NCI-H1417 treated with DMSO at 0.1 percent for 48 hours (cell line): ENCODE measurements around the gene OR2A42.
"Not testable (repeated sequence)": the region's sequence is repeated elsewhere in the genome, so short reads cannot be mapped to it uniquely, and the experiment has no call there.

Source experiments
- DNase-seq: peaks from one replicate; lab custom pipeline; 2025; lab: John Stamatoyannopoulos, UW

OR2A42 gene, protein sequence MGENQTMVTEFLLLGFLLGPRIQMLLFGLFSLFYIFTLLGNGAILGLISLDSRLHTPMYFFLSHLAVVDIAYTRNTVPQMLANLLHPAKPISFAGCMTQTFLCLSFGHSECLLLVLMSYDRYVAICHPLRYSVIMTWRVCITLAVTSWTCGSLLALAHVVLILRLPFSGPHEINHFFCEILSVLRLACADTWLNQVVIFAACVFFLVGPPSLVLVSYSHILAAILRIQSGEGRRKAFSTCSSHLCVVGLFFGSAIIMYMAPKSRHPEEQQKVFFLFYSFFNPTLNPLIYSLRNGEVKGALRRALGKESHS

GRCh38 chr7:144239365-144239764 is at the start of gene OR2A42:
OR2A42 (minus strand) TSS chr7:144239605; CDS start chr7:144232843, 6,762 bp downstream.
- DNase-seq: not testable (repeated sequence)

- not testable (repeated sequence) for DNase-seq
These were observed 47.9 kb upstream of the OR2A42 start for GRCh38 chr7:144287171-144287784.

- not testable (repeated sequence) for DNase-seq
These were observed 44.3 kb upstream of the OR2A42 start for GRCh38 chr7:144283716-144284115.

GRCh38 chr7:144282490-144282889 is 43.1 kb upstream of the OR2A42 start:
- not testable (repeated sequence) for DNase-seq

DNA sequence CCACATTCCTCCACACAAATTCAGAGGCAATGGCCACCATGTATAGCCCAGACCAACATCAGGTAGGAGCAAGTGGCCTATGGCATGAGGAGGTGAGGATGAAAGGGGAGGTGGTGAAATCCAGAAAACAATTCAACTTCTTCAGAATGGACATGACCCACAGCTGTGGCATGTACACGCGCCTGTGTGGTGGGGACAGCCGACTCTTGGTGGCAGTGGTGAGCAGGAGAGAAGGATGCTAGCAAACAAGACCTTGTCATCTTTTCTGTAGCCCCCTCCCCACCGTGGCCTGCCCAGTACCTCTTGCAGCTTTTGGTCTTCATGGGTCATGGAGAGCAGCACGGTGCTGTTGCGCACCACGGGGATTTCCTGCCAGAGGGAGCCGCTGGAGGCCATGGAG is 42.6 kb upstream of the OR2A42 start:
- DNase-seq: not testable (repeated sequence)

DNA sequence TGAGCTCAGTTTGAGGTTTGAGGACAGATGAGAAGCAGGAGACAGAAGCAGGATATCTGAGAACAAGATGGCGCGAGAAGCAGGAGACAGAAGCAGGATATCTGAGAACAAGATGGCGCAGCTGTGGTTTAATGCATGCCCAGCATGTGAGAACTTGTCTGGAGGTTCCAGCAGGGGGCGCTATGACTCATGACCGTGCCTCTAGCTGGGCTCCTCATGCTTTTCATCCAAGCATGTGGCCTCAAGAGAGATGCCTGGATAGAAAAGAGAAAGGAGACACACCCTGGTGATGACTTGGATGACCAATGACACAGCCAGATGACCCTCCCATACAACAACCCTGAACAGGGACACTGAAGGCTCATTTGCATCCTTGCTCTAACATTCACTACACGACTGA is 40.6 kb upstream of the OR2A42 start:
- DNase-seq: not testable (repeated sequence)

DNA sequence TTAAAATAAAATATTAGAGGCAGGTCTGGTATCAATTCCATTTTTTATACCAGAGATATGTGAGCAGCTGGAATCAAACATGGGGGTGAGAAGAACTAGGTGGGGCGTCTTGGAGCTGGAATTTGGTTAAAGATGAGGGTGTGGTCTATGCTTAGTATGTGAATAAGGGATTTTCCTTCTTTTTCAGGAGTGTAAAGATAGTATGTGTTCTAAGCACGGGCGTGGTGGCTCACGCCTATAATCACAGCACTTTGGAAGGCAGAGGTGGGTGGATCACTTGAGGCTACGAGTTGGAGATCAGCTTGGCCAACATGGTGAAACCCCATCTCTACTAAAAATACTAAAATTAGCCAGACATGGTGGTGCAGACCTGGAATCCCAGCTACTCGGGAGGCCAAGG is 35.9 kb upstream of the OR2A42 start:
- not testable (repeated sequence) for DNase-seq

DNA sequence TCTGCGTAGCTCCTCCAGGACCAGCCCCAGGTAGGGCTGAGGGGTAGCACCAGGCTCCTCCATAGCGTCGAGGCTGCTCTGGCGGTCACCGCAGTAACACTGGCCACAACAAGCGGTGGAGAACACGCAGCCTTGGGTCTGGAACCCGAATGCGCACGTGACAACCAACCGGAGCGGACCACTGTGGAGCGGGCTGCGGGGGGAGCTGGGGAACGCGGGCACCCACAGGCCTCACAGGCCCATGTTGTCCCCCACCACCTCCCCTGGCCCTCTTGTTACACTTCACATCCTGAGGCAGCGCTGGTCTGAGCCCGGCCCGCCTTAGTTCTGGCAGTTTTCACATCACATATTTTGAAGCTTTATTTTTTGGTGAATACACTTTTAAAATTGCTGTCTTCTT is 29.8 kb upstream of the OR2A42 start, which contains the start of gene CTAGE8:
Gene CTAGE8 (minus strand): TSS at position 101 of the 400 bp plus-strand sequence. CDS start 38 bp downstream, at position 63.
- not testable (repeated sequence) for DNase-seq

DNA sequence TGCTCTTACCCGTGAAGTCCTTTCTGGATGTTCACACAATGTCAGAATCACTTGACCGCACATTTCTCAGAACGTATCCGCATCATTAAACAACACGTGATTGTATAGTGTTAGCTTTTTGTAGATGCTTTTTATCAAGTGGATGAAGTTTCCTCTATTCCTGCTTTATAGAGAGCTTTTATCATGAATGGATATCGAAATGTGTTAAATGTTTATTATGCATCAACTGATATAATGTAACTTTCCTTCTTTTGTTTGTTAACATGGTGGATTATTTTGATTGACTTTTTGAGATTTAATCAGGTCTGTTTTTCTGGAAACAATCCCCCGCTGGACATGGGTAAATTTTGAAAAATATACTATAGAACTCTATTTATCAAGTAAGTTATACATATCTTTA is 25.3 kb upstream of the OR2A42 start, which contains the start of gene OR2A7:
Gene OR2A7 (minus strand): TSS at position 101 of the 400 bp plus-strand sequence. CDS start 5,164 bp downstream, outside the sequence.
- DNase-seq: not testable (repeated sequence)

- not testable (repeated sequence) for DNase-seq
These were observed 22.7 kb upstream of the OR2A42 start for GRCh38 chr7:144262128-144262527.

GRCh38 chr7:144259067-144259466 is 19.7 kb upstream of the OR2A42 start:
- DNase-seq: not testable (repeated sequence)

GRCh38 chr7:144256112-144256511 is 16.7 kb upstream of the OR2A42 start:
- DNase-seq: no peak

- DNase-seq: no peak
These were observed 16.1 kb upstream of the OR2A42 start for GRCh38 chr7:144255471-144255897.

DNA sequence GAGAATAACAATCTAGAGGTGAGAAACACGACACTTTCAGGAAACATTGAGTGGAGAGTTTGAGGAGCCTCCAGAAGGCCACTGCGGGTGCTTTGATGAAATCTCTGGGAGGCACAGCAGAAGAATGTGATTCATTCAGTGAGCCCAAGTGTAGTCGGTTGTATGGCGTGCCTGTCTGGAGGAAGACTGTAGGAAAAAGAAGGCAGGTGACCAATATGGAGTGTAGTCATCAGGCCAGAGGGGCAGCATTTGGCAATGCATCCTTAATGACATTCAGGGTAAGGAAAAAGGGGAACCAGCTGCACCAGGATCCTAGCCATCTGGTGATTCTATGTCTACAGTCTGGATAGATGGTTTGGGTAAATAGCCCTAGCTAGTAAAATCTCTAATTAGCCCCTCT is 12.9 kb upstream of the OR2A42 start:
- not testable (repeated sequence) for DNase-seq

DNA sequence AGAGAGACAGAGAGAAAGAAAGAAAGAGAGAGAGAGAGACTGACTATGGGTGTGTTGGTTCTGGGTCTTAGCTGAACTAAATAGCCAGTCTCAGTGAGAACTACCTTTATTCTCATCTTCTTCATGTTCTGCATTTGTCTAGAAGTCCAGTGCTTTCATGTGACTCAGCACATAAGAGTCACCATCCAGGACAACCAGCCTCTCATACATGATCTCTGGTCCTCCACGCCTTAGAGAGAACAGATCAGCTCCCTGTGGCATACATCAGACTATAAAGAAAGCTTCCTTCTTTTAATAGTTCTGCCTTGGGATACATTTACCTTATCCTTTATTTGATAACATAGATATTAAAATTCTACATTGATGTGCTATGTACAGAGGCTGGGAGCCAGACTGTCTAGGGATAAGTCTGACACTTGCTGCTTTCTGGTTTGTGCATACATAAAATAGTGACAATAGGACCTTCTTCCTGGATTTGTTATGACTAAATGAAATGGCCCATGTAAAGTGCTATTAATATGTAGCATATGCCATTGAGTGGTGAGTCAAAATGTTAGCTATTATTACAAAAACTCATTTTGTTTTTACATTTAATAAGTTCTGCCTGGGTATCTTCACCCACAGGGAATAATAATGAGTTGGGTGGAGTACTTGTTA is 8.4 kb upstream of the OR2A42 start:
- not testable (repeated sequence) for DNase-seq

GRCh38 chr7:144246967-144247366 is 7.6 kb upstream of the OR2A42 start:
- DNase-seq: not testable (repeated sequence)

DNA sequence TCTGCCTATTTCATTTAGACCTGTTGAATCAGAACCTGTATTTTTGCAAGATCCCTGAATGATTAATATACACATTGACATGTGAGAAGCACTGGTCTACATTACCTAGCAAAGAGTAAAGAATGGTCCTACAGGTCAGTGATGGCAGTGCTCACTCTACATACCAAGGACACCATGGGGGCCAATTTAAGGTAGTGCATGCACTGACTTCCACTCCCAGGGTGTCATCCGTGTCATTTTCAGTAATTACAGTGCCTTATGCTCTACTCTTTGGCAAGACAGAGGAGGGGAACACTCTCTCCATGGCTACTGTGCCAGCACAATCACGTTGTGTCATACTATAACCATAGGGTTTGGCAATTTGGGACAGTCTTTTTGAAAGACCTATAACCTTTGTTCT is 6.0 kb upstream of the OR2A42 start:
- not testable (repeated sequence) for DNase-seq

DNA sequence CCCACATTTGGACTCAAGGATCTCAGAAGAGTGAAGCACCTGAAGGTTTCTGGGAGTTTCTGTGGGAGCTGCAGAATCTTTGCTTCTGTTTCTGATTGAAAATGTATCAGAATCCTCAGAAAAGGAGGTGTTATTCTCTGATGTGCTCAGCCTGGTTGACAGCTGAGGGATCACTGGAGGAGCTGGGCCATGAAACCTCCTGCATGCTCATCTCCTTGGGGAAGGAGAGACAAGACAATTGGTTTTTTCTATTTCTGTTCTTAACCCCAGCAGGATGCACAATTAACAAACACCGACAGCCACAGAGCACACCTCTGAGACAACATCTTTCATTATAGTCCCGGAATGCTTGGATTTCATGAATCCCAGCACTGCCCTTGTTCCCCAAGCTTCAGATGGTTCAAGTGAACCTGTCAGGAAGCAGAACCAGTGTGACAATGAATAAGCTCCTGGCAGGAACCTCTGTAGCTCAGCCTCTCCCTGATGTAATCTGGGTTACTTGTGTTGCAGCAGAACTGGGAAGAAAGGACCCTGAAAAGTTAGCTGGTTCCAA is 799 bp downstream of the OR2A42 start:
- DNase-seq: not testable (repeated sequence)

DNA sequence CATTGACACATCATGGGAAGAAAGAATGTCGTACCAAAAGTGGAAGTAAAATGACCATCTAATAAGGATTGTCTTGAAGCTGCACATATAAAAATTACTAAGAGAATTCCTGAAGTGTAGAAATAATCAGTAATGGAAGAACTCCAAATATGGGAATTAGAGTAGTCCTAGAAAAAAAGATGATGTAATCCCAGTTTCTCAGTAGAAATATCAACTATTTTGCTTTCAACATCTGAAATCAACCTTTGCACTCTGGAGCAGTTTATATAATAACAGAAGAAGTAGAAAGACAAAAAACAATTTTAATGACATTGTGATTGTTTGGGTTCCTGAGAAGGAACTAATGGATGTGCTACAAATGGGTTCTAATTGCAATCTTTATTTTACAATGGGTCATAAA is 6.4 kb downstream of the OR2A42 start:
- not testable (repeated sequence) for DNase-seq

- DNase-seq: not testable (repeated sequence)
These were observed 8.4 kb downstream of the OR2A42 start for GRCh38 chr7:144231027-144231426.

DNA sequence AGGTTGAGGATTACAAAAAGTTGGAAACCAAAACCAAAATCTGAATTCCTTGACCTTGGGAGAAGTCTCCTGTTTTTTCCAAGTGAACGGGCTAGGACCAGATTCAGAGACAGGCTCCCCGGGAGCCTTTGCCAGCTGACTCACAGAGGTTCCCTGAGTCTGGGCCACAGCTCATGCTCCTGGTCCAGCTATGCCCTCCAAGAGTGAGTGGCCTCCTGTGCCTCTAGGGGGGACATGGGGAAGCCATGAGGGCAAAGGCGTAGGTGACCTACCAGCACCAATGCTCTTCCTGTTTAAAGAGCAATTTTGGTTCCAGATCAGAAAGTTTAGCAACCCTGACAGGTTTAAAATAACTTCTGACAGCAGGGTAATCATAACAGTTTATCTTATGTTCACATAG is 10.6 kb downstream of the OR2A42 start:
- DNase-seq: not testable (repeated sequence)

DNA sequence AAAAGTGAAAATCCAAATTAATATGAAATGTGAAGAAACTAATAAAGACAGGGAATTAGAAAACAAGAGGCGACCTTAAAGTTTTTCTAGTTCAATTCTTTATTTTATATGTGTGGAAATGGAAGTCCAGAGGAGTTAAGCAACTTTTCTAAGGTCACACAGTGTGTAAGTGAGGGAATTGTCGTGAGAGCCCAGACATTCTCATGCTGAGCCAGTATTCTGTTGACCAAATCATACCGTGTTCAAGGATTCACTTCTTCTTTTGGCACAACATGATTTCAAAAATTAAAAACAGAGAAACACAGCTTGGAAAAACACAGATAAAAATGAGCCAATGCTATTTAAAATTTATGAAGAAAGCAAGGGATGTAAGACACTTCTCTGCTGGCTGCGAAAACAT is 12.5 kb downstream of the OR2A42 start:
- DNase-seq: not testable (repeated sequence)
